PC-3 (cell line): ENCODE results near the gene KRTDAP. TPM values are rescaled to one million over a fixed set of nuclear protein-coding genes. Genes with fewer than 3 reads are reported as not detected.
"Not testable (repeated sequence)": the region's sequence is repeated elsewhere in the genome, so short reads cannot be mapped to it uniquely, and the experiment has no call there.

ENCODE experiments used
- ATAC-seq: fragments of 200-7000 bp; cut with Tn5 transposase; 2 replicates; pipeline ENCODE4 v1.9.1; 2020; ENCODE audit warnings: mild to moderate bottlenecking, moderate library complexity
- BruUV-seq: library from RNA; stranded (reverse); fragments of 400-500 nt; replicated peaks from 2 replicates; lab custom pipeline; 2021; lab: Mats Ljungman, UMichigan
- CTCF ChIA-PET: fragments of 300-600 bp; sonication (Branson Sonifier 250); formaldehyde crosslinking; loops from one replicate; lab custom pipeline; 2022; ENCODE audit warnings: antibody characterized with exemption; lab: Charles Lee
- POLR2A ChIA-PET: fragments of 300-600 bp; sonication (Branson Sonifier 250); formaldehyde crosslinking; loops from one replicate; lab custom pipeline; 2022; ENCODE audit warnings: antibody characterized with exemption; ENCODE audit not compliant: unreplicated experiment; lab: Charles Lee
- DNase-seq: peaks from one replicate; pipeline ENCODE4 v3.0.0-alpha.2; 2015
- H2AFZ ChIP-seq: fragments of 300-600 bp; sonication (generic); 2 replicates; pipeline ENCODE4 v1.6.0; 2016; ENCODE audit warnings: antibody characterized with exemption, low read length
- H3F3A ChIP-seq: fragments of 300-600 bp; sonication (generic); one replicate; pipeline ENCODE4 v1.6.0; 2017; ENCODE audit warnings: antibody characterized with exemption, low read length, control low read depth, mild to moderate bottlenecking; ENCODE audit not compliant: unreplicated experiment
- H3K27ac ChIP-seq: fragments of 300-600 bp; sonication (generic); 2 replicates; pipeline ENCODE4 v1.5.1; 2016; ENCODE audit warnings: mild to moderate bottlenecking, low read length
- H3K27me3 ChIP-seq: fragments of 300-600 bp; sonication (generic); 2 replicates; pipeline ENCODE4 v1.6.1; 2016; ENCODE audit warnings: low read length, mixed read lengths
- H3K36me3 ChIP-seq: fragments of 300-600 bp; sonication (generic); 2 replicates; pipeline ENCODE4 v1.6.1; 2016; ENCODE audit warnings: low read depth, mixed run types, low read length, mixed read lengths
- H3K4me1 ChIP-seq: fragments of 300-600 bp; sonication (generic); 2 replicates; pipeline ENCODE4 v1.5.1; 2016; ENCODE audit warnings: low read length; ENCODE audit not compliant: insufficient read depth
- H3K4me2 ChIP-seq: fragments of 300-600 bp; sonication (generic); 2 replicates; pipeline ENCODE4 v1.6.0; 2016; ENCODE audit warnings: low read length
- H3K4me3 ChIP-seq: fragments of 300-600 bp; sonication (generic); 2 replicates; pipeline ENCODE4 v1.5.1; 2016; ENCODE audit warnings: mild to moderate bottlenecking, low read length, mixed read lengths
- H3K79me2 ChIP-seq: fragments of 300-600 bp; sonication (generic); 2 replicates; pipeline ENCODE4 v1.6.1; 2017; ENCODE audit warnings: low read length, mixed read lengths
- H3K9ac ChIP-seq: fragments of 300-600 bp; sonication (generic); 2 replicates; pipeline ENCODE4 v1.6.0; 2016; ENCODE audit warnings: mild to moderate bottlenecking, low read length
- H3K9me2 ChIP-seq: fragments of 300-600 bp; sonication (generic); replicated peaks from 2 replicates; pipeline ENCODE4 v1.6.1; 2016; ENCODE audit warnings: mixed run types, low read length, mixed read lengths
- H3K9me3 ChIP-seq: fragments of 300-600 bp; sonication (generic); 2 replicates; pipeline ENCODE4 v1.6.1; 2016; ENCODE audit warnings: low read length, mixed read lengths
- H4K20me1 ChIP-seq: fragments of 300-600 bp; sonication (generic); 2 replicates; pipeline ENCODE4 v1.6.1; 2016; ENCODE audit warnings: low read length, mixed read lengths
- CTCF ChIP-seq: fragments of 300-600 bp; sonication (generic); conservative IDR thresholded peaks from 2 replicates; pipeline ENCODE4 v1.5.1; 2017; ENCODE audit warnings: antibody characterized with exemption, low read depth, mild to moderate bottlenecking, low read length
- EZH2 ChIP-seq: fragments of 300-600 bp; sonication (generic); IDR thresholded peaks from one replicate; pipeline ENCODE4 v1.6.1; 2017; ENCODE audit warnings: antibody characterized with exemption, mild to moderate bottlenecking, low read length; ENCODE audit not compliant: unreplicated experiment
- EZH2phosphoT487 ChIP-seq: fragments of 300-600 bp; sonication (generic); IDR thresholded peaks from 2 replicates; pipeline ENCODE4 v1.6.1; 2018; ENCODE audit warnings: mild to moderate bottlenecking, antibody characterized with exemption, low read length, borderline replicate concordance
- intact Hi-C: fragments of 100-400 bp; cut with micrococcal nuclease; formaldehyde crosslinking; loops from 2 replicates; pipeline ENCODE4 v1.9.0; 2023
- total RNA-seq: library from RNA; depleted of rRNA; stranded (reverse); fragments of >200 nt; gene quantifications from 2 replicates; pipeline ENCODE4 v1.2.3, GENCODE V29; 2014

KRTDAP gene
- total RNA-seq, 1 experiment from 2014 or later: not detected

- Histone ChIP-seq H3K36me3 (no peaks in the 10 kb centered on the region), H3K27ac (no peak overlapping the region), H3K79me2 (no peaks in the 10 kb centered on the region), H2AFZ (no peak overlapping the region), H4K20me1 (no peaks in the 10 kb centered on the region), H3K9ac (no peak overlapping the region), H3K4me3 (no peak overlapping the region), H3K9me2 (no peaks in the 10 kb centered on the region), H3K9me3 (no peaks in the 10 kb centered on the region), H3K27me3 (no peaks in the 10 kb centered on the region), H3F3A (no peaks in the 10 kb centered on the region), H3K4me2 (no peak overlapping the region), H3K4me1 (no peaks in the 10 kb centered on the region)
- intact Hi-C loops: no loop called here
- POLR2A ChIA-PET: no interaction called here
- CTCF ChIA-PET: interaction anchor here (0.7 kb wide), 1 partner anchor 33 kb away, joined by 3 read pairs; no protein-coding TSS in a partner anchor
- DNase-seq: peak; percentile 35
- no TSS peak for BruUV-seq
- no peak for ATAC-seq
- no peak for TF ChIP-seq EZH2
- TF ChIP-seq CTCF: peak; percentile 42; the same call in 1 of the 2 replicates
- TF ChIP-seq EZH2phosphoT487: no peak
Measured at GRCh38 chr19:35478794-35479677, 11.2 kb downstream of the KRTDAP start.

GRCh38 chr19:35476149-35476548 lies 14.1 kb downstream of the KRTDAP start:
- ATAC-seq (no peak), DNase-seq (no peak)
- POLR2A ChIA-PET: no interaction called here

DNA sequence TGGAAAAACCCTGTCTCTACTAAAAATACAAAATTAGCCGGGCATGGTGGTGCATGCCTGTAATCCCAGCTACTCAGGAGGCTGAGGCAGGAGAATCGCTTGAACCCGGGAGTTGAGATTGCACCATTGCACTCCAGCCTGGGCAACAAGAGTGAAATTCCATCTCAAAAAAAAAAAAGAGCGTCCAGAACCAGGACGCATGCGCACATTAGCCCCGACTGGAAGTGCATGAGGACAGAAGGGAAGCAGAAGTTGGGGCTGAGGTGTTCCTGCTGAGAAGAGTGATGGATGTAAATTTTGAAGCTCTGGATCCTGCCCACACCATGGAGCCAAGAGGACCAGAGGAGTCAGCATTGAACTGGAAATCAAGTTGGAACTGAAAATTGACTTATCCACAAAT lies 15.7 kb downstream of the KRTDAP start:
- H3K9ac ChIP-seq, BruUV-seq, H2AFZ ChIP-seq, DNase-seq, H3K79me2 ChIP-seq, CTCF ChIA-PET, intact Hi-C loops, H3K4me2 ChIP-seq, H3K4me1 ChIP-seq, POLR2A ChIA-PET, H3K36me3 ChIP-seq, H3K9me3 ChIP-seq, H3K27me3 ChIP-seq, ATAC-seq, H3K27ac ChIP-seq, H3K4me3 ChIP-seq, H3K9me2 ChIP-seq, H4K20me1 ChIP-seq, H3F3A ChIP-seq: not testable (repeated sequence)

More at GRCh38 chr19:35476149-35476548, 14.1 kb downstream of the KRTDAP start:
- Histone ChIP-seq H3K27me3 (no peaks in the 10 kb centered on the region), H3K4me3 (no peak overlapping the region), H3F3A (no peaks in the 10 kb centered on the region), H3K9me2 (no peaks in the 10 kb centered on the region), H3K79me2 (no peaks in the 10 kb centered on the region), H3K36me3 (no peaks in the 10 kb centered on the region), H3K4me2 (no peak overlapping the region), H3K9me3 (no peaks in the 10 kb centered on the region), H2AFZ (no peak overlapping the region), H4K20me1 (no peaks in the 10 kb centered on the region), H3K4me1 (no peaks in the 10 kb centered on the region), H3K27ac (no peak overlapping the region), H3K9ac (no peak overlapping the region)
- CTCF ChIA-PET: no interaction called here
- no TSS peak for BruUV-seq
- TF ChIP-seq EZH2: no peak
- peak; percentile 35; the same call in 1 of the 2 replicates for TF ChIP-seq CTCF
- no peak for TF ChIP-seq EZH2phosphoT487
- intact Hi-C loops: no loop called here
